NT2/D1 (cell line): ENCODE measurements around the gene TBXAS1.

Experiments
- DNase-seq: peaks from one replicate; pipeline ENCODE4 v3.0.0-alpha.2; 2011; ENCODE audit warnings: low read depth, low spot score
- H3K27me3 ChIP-seq: 2 replicates; pipeline ENCODE4 v1.6.0; 2011; ENCODE audit warnings: mild to moderate bottlenecking; ENCODE audit not compliant: insufficient read length, insufficient read depth
- H3K36me3 ChIP-seq: 2 replicates; pipeline ENCODE4 v1.6.1; 2011; ENCODE audit warnings: mild to moderate bottlenecking, low read length, mixed read lengths; ENCODE audit not compliant: insufficient read depth, insufficient read length
- H3K4me1 ChIP-seq: 2 replicates; pipeline ENCODE4 v1.5.1; 2011; ENCODE audit not compliant: insufficient read depth, insufficient read length
- H3K4me3 ChIP-seq: 2 replicates; pipeline ENCODE4 v1.5.1; 2011; ENCODE audit warnings: low read depth; ENCODE audit not compliant: insufficient read length
- H3K9ac ChIP-seq: 2 replicates; pipeline ENCODE4 v1.6.0; 2011; ENCODE audit warnings: low read depth; ENCODE audit not compliant: insufficient read length
- H3K9me3 ChIP-seq: 2 replicates; pipeline ENCODE4 v1.5.1; 2011; ENCODE audit warnings: mild to moderate bottlenecking, low read length; ENCODE audit not compliant: insufficient read depth
- SUZ12 ChIP-seq: IDR thresholded peaks from 2 replicates; pipeline ENCODE4 v1.6.1; 2011; ENCODE audit not compliant: insufficient read length, insufficient read depth; ENCODE audit errors: extremely low read depth
- YY1 ChIP-seq: IDR thresholded peaks from 2 replicates; pipeline ENCODE4 v1.6.1; 2011; ENCODE audit not compliant: insufficient read length, insufficient read depth
- ZNF274 ChIP-seq: IDR thresholded peaks from 2 replicates; pipeline ENCODE4 v1.6.1; 2011; ENCODE audit warnings: mild to moderate bottlenecking, low read depth, low read length

The TBXAS1 gene

GRCh38 chr7:140023728-140024127 is 194.7 kb downstream of the TBXAS1 start:
- TF ChIP-seq YY1 (no peak), SUZ12 (no peak), ZNF274 (no peak)
- DNase-seq, result no peak

GRCh38 chr7:140024585-140024984 is 195.5 kb downstream of the TBXAS1 start:
- DNase-seq, result no peak
- H3K4me3 ChIP-seq, result no peak overlapping the region
- no peaks in the 10 kb centered on the region for H3K27me3 ChIP-seq
- H3K9ac ChIP-seq, result no peak overlapping the region
- no peaks in the 10 kb centered on the region for H3K9me3 ChIP-seq
- TF ChIP-seq ZNF274 (no peak), YY1 (no peak), SUZ12 (no peak)
- peaks cover 2% of the 10 kb centered on the region for H3K36me3 ChIP-seq
- no peaks in the 10 kb centered on the region for H3K4me1 ChIP-seq

More at GRCh38 chr7:140023728-140024127, 194.7 kb downstream of the TBXAS1 start:
- Histone ChIP-seq H3K4me1 (no peaks in the 10 kb centered on the region), H3K9me3 (no peaks in the 10 kb centered on the region), H3K4me3 (no peak overlapping the region), H3K9ac (no peak overlapping the region), H3K27me3 (no peaks in the 10 kb centered on the region), H3K36me3 (peaks cover 2% of the 10 kb centered on the region)

GRCh38 chr7:140025241-140025640 is 196.2 kb downstream of the TBXAS1 start:
- no peak for DNase-seq
- Histone ChIP-seq H3K9me3 (no peaks in the 10 kb centered on the region), H3K4me3 (no peak overlapping the region), H3K4me1 (no peaks in the 10 kb centered on the region), H3K36me3 (peaks cover 2% of the 10 kb centered on the region), H3K9ac (no peak overlapping the region), H3K27me3 (no peaks in the 10 kb centered on the region)
- TF ChIP-seq SUZ12, result no peak
- no peak for TF ChIP-seq YY1
- TF ChIP-seq ZNF274, result no peak

- H3K9ac ChIP-seq, result no peak overlapping the region
- H3K27me3 ChIP-seq, result no peaks in the 10 kb centered on the region
- H3K4me1 ChIP-seq, result no peaks in the 10 kb centered on the region
Observed at GRCh38 chr7:140025814-140026433, 196.9 kb downstream of the TBXAS1 start.

GRCh38 chr7:140026935-140027334 is 197.9 kb downstream of the TBXAS1 start:
- no peak overlapping the region for H3K9ac ChIP-seq
- TF ChIP-seq YY1, result no peak
- no peak for TF ChIP-seq SUZ12
- no peak for TF ChIP-seq ZNF274

More at GRCh38 chr7:140025814-140026433, 196.9 kb downstream of the TBXAS1 start:
- TF ChIP-seq YY1 (no peak), SUZ12 (no peak), ZNF274 (no peak)
- Histone ChIP-seq H3K9me3 (no peaks in the 10 kb centered on the region), H3K4me3 (no peak overlapping the region), H3K36me3 (peaks cover 2% of the 10 kb centered on the region)
- no peak for DNase-seq

GRCh38 chr7:140027858-140028257 is 198.8 kb downstream of the TBXAS1 start:
- TF ChIP-seq YY1 (no peak), ZNF274 (no peak), SUZ12 (no peak)
- Histone ChIP-seq H3K36me3 (no peaks in the 10 kb centered on the region), H3K27me3 (no peaks in the 10 kb centered on the region), H3K9ac (no peak overlapping the region), H3K4me1 (no peaks in the 10 kb centered on the region), H3K4me3 (no peak overlapping the region), H3K9me3 (no peaks in the 10 kb centered on the region)
- no peak for DNase-seq

More at GRCh38 chr7:140026935-140027334, 197.9 kb downstream of the TBXAS1 start:
- H3K27me3 ChIP-seq, result no peaks in the 10 kb centered on the region
- H3K36me3 ChIP-seq, result peaks cover 2% of the 10 kb centered on the region
- no peaks in the 10 kb centered on the region for H3K4me1 ChIP-seq
- no peak overlapping the region for H3K4me3 ChIP-seq
- no peaks in the 10 kb centered on the region for H3K9me3 ChIP-seq
- no peak for DNase-seq

GRCh38 chr7:140028311-140028710 is 199.2 kb downstream of the TBXAS1 start:
- H3K4me3 ChIP-seq, result no peak overlapping the region
- no peaks in the 10 kb centered on the region for H3K9me3 ChIP-seq
- no peak for DNase-seq
- TF ChIP-seq SUZ12, result no peak
- no peak for TF ChIP-seq ZNF274
- TF ChIP-seq YY1, result no peak
- H3K36me3 ChIP-seq, result no peaks in the 10 kb centered on the region
- no peak overlapping the region for H3K9ac ChIP-seq
- no peaks in the 10 kb centered on the region for H3K27me3 ChIP-seq
- H3K4me1 ChIP-seq, result no peaks in the 10 kb centered on the region
